ENCODE data around the gene EFNA2. TPM values are rescaled to one million over a fixed set of nuclear protein-coding genes. Genes with fewer than 3 reads are reported as not detected.
A peak's percentile ranks its signal among the peaks of the same experiment; 100 is the strongest.

EFNA2 gene
- total RNA-seq, 2 experiments from 2014 or later: not detected

GRCh38 chr19:1273263-1274041 is 12.2 kb upstream of the EFNA2 start:
- Histone ChIP-seq H3K27ac (ENCODE audit: low read depth in 1 of 2, low read length in 2 of 2) (no peak overlapping the region), H3K4me3 (ENCODE audit: low read length) (no peak overlapping the region), H3K9me3 (ENCODE audit: control insufficient read depth in 1 of 2, insufficient read depth in 1 of 2, low read length in 2 of 2) (no peaks in the 10 kb centered on the region), H3K36me3 (ENCODE audit: insufficient read depth, low read length) (peaks cover 67% of the 10 kb centered on the region), H3K4me1 (ENCODE audit: insufficient read depth, low read length) (peaks cover 80% of the 10 kb centered on the region), H3K27me3 (ENCODE audit: control insufficient read depth in 1 of 2, insufficient read depth in 2 of 2, low read length in 2 of 2) (no peaks in the 10 kb centered on the region)
- POLR2A ChIA-PET: interaction anchor here (0.7 to 1.8 kb wide), 6 partner anchors 15 to 357 kb away, joined by 3 to 16 read pairs (median 4); no protein-coding TSS in a partner anchor
- no peak for ATAC-seq (ENCODE audit: poor library complexity)
- peaks cover 62% of the 10 kb centered on the region for H3K4me1 Mint-ChIP-seq (ENCODE audit: low read depth)
- intact Hi-C loops (cut with DNase I, micrococcal nuclease): loop anchor here (10.0 kb wide), 2 partner anchors 131 to 201 kb away; partner anchors contain the start of genes C19orf25 (in 1 of the 2), DAZAP1 (in 1 of the 2) and GAMT (in 1 of the 2)
- CTCF ChIA-PET: interaction anchor here (4.3 kb wide), 1 partner anchor 29 kb away, joined by 26 read pairs; no protein-coding TSS in a partner anchor
- H3K27ac Mint-ChIP-seq: peak overlapping the region; percentile 82
- no peaks in the 10 kb centered on the region for H3K9me3 Mint-ChIP-seq
- TF ChIP-seq, protein P1, sequence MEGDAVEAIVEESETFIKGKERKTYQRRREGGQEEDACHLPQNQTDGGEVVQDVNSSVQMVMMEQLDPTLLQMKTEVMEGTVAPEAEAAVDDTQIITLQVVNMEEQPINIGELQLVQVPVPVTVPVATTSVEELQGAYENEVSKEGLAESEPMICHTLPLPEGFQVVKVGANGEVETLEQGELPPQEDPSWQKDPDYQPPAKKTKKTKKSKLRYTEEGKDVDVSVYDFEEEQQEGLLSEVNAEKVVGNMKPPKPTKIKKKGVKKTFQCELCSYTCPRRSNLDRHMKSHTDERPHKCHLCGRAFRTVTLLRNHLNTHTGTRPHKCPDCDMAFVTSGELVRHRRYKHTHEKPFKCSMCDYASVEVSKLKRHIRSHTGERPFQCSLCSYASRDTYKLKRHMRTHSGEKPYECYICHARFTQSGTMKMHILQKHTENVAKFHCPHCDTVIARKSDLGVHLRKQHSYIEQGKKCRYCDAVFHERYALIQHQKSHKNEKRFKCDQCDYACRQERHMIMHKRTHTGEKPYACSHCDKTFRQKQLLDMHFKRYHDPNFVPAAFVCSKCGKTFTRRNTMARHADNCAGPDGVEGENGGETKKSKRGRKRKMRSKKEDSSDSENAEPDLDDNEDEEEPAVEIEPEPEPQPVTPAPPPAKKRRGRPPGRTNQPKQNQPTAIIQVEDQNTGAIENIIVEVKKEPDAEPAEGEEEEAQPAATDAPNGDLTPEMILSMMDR (IDR thresholded peaks at IDR 0.05): no peak
- H3K4me3 Mint-ChIP-seq: peak overlapping the region; percentile 81
- no peaks in the 10 kb centered on the region for H3K27me3 Mint-ChIP-seq
- peak in 1 of 14 experiments; percentile 23 for DNase-seq
- peaks cover 79% of the 10 kb centered on the region for H3K36me3 Mint-ChIP-seq (ENCODE audit: low read depth)

DNA sequence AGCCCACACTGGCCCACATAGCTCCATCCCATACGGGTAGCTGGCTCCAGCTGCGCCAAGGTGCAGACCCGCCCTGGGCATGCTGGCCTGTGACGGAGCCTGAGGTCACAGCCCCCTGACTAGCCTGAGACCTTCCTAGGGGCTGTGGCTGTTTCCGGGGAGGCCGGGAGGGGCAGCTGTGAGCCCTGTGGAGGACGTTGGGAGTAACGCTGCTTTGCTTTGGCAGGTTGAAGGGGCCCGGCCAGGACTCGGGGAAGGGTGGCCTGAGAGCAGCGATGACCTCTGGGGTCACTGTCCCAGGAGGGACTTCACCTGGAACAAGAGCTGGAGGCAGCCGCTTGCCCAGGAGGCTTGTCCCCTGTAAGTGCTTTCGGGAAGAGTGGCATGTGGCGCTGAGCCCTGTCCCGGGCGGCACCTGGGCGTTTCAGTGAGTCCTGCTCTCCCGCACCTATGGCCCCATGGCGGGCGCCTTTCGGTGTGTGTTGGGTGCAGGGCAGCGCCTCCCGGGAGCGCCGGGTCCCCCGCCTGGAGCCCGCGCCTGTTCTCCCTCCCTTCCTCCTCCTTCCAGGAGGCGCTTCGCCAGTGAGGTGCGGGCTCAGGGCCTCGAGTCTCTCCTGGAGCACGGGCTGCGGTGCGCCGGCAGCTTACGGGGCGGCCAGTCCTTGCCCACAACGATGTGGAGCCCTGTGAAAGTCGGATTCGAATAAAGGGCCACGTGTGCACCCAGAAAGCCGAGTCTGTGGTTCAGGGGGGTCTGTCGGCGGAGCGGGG is 11.4 kb upstream of the EFNA2 start:
- H3K4me3 ChIP-seq (ENCODE audit: low read length): no peak overlapping the region
- POLR2A ChIA-PET: interaction anchor here (0.7 to 1.8 kb wide), 4 partner anchors 30 to 207 kb away, joined by 3 to 16 read pairs (median 4); no protein-coding TSS in a partner anchor
- CTCF ChIA-PET: interaction anchor here (4.3 kb wide), 1 partner anchor 30 kb away, joined by 26 read pairs; no protein-coding TSS in a partner anchor
- peaks cover 75% of the 10 kb centered on the region for H3K36me3 ChIP-seq (ENCODE audit: insufficient read depth, low read length)
- TF ChIP-seq, protein P1 (IDR thresholded peaks at IDR 0.05): no peak
- ATAC-seq (ENCODE audit: poor library complexity) (no peak), DNase-seq (peak in 2 of 14 experiments; percentile 26 to 57)
- Mint-ChIP-seq H3K4me3 (peak overlapping the region; percentile 81), H3K27me3 (no peaks in the 10 kb centered on the region), H3K9me3 (no peaks in the 10 kb centered on the region), H3K27ac (peak overlapping the region; percentile 82), H3K36me3 (ENCODE audit: low read depth) (peaks cover 73% of the 10 kb centered on the region), H3K4me1 (ENCODE audit: low read depth) (peaks cover 54% of the 10 kb centered on the region)
- H3K4me1 ChIP-seq (ENCODE audit: insufficient read depth, low read length): peaks cover 74% of the 10 kb centered on the region
- H3K9me3 ChIP-seq (ENCODE audit: control insufficient read depth in 1 of 2, insufficient read depth in 1 of 2, low read length in 2 of 2): no peaks in the 10 kb centered on the region
- intact Hi-C loops (cut with DNase I, micrococcal nuclease): loop anchor here (10.0 kb wide), 2 partner anchors 131 to 201 kb away; partner anchors contain the start of genes C19orf25 (in 1 of the 2), DAZAP1 (in 1 of the 2) and GAMT (in 1 of the 2)
- no peaks in the 10 kb centered on the region for H3K27me3 ChIP-seq (ENCODE audit: control insufficient read depth in 1 of 2, insufficient read depth in 2 of 2, low read length in 2 of 2)
- H3K27ac ChIP-seq (ENCODE audit: low read depth in 1 of 2, low read length in 2 of 2): peak overlapping the region; percentile 52 to 80

DNA sequence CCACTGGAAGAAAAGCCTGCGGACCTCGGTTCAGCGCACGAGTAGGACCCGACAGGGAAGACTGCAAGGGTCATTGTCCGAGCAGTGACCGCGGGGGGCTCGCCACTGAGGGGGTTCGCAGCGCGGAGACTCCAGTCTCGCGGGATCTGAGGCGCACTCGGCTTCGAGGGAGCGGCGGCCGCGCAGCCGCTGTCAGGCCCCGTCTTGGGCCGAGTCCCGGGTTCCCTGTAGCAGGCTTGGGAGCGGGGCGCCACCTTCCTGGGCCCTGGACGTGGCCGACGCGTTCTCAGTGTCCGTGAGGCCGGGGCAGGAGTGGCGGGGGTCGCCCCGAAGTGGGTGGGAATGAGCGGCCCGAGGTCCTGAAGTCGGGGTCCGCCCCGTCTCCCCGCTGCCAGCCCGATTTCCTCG is 10.8 kb upstream of the EFNA2 start:
- Histone ChIP-seq H3K36me3 (ENCODE audit: insufficient read depth, low read length) (peaks cover 78% of the 10 kb centered on the region), H3K4me3 (ENCODE audit: low read length) (peak overlapping the region; percentile 32), H3K4me1 (ENCODE audit: insufficient read depth, low read length) (peaks cover 77% of the 10 kb centered on the region), H3K27me3 (ENCODE audit: control insufficient read depth in 1 of 2, insufficient read depth in 2 of 2, low read length in 2 of 2) (no peaks in the 10 kb centered on the region), H3K9me3 (ENCODE audit: control insufficient read depth in 1 of 2, insufficient read depth in 1 of 2, low read length in 2 of 2) (no peaks in the 10 kb centered on the region), H3K27ac (ENCODE audit: low read depth in 1 of 2, low read length in 2 of 2) (peak overlapping the region; percentile 52 to 80)
- intact Hi-C loops (cut with DNase I, micrococcal nuclease): loop anchor here (5.0 to 10.0 kb wide), 4 partner anchors 77 to 200 kb away; partner anchors contain the start of genes C19orf25 (in 1 of the 2), DAZAP1 (in 1 of the 2), GAMT (in 1 of the 2) and RPS15 (in 1 of the 2)
- DNase-seq: peak in 2 of 14 experiments; percentile 41 to 71
- H3K36me3 Mint-ChIP-seq (ENCODE audit: low read depth): peaks cover 76% of the 10 kb centered on the region
- no peak for ATAC-seq (ENCODE audit: poor library complexity)
- H3K27ac Mint-ChIP-seq: peak overlapping the region; percentile 96
- TF ChIP-seq, protein P1 (IDR thresholded peaks at IDR 0.05): no peak
- CTCF ChIA-PET: interaction anchor here (0.7 to 4.3 kb wide), 4 partner anchors 9 to 31 kb away, joined by 3 to 26 read pairs (median 10); no protein-coding TSS in a partner anchor
- H3K4me1 Mint-ChIP-seq (ENCODE audit: low read depth): peaks cover 58% of the 10 kb centered on the region
- peak overlapping the region; percentile 72 for H3K4me3 Mint-ChIP-seq
- POLR2A ChIA-PET: interaction anchor here (0.6 to 1.8 kb wide), 33 partner anchors 9 to 1153 kb away, joined by 3 to 25 read pairs (median 4); partner anchors contain the start of genes ABCA7, ARHGAP45, ATP5F1D and CNN2
- H3K27me3 Mint-ChIP-seq: no peaks in the 10 kb centered on the region
- H3K9me3 Mint-ChIP-seq: no peaks in the 10 kb centered on the region
